Measurements from ENCODE around the gene HDAC4. TPM values are rescaled to one million over a fixed set of nuclear protein-coding genes. Genes with fewer than 3 reads are reported as not detected.

Gene HDAC4
- total and polyA plus RNA-seq, 8 donors: 1.7 to 98.8 (median 24.5) TPM

DNA sequence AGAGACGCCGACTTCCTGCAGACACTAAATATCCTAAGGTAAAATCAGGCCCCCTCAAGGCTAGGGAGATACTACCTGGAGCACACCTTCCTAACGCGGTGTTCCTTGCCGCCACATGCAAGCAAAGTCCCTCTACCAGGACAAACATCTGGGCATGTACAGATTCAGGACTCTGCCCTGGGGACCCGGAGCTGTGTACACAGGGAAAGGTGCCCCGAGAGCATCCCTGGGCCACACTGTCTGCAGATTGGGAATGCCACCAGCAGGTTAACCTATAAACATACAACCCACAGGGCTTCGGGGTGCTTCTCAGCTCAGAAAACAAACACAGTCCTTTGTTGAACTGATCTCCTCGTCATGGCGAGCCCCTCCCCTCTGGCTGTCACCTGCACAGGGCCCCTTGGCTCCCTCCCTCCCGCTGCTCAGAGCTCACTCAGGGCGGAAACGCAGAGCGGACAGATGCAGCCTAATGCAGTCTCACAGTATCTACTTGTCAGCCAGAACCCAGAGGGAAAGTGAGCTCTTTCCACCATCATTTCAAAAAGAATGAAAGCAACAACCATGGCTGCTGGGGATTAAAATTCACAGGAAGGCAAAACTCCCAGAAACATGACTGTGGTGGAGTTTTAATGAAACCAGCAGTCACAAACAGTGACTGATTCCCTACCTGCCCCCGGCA lies 218.8 kb downstream of the HDAC4 start:
- Histone ChIP-seq H3K27ac (no peak overlapping the region), H3K4me1 (peaks cover 3 to 19% (median 14%) of the 10 kb centered on the region in 4 donors), H3K9me3 (peaks cover 0 to 2% (median 0%) of the 10 kb centered on the region in 4 donors), H3K4me3 (no peak overlapping the region), H3K36me3 (peaks cover 16 to 85% (median 69%) of the 10 kb centered on the region in 4 donors), H3K27me3 (no peaks in the 10 kb centered on the region)
- no peak for TF ChIP-seq EP300 (IDR thresholded peaks at IDR 0.05)
- TF ChIP-seq POLR2A (IDR thresholded peaks at IDR 0.05): no peak
- TF ChIP-seq, protein P1, sequence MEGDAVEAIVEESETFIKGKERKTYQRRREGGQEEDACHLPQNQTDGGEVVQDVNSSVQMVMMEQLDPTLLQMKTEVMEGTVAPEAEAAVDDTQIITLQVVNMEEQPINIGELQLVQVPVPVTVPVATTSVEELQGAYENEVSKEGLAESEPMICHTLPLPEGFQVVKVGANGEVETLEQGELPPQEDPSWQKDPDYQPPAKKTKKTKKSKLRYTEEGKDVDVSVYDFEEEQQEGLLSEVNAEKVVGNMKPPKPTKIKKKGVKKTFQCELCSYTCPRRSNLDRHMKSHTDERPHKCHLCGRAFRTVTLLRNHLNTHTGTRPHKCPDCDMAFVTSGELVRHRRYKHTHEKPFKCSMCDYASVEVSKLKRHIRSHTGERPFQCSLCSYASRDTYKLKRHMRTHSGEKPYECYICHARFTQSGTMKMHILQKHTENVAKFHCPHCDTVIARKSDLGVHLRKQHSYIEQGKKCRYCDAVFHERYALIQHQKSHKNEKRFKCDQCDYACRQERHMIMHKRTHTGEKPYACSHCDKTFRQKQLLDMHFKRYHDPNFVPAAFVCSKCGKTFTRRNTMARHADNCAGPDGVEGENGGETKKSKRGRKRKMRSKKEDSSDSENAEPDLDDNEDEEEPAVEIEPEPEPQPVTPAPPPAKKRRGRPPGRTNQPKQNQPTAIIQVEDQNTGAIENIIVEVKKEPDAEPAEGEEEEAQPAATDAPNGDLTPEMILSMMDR (IDR thresholded peaks at IDR 0.05): no peak
- no peak for TF ChIP-seq POLR2AphosphoS5 (IDR thresholded peaks at IDR 0.05)
- 40 to 72% (median 66%) methylated on average over 15 of the region's 15 CpGs for WGBS, 5 donors
- peak in 1 of 2 donors; percentile 79 for DNase-seq
- intact Hi-C loops (cut with DNase I; ENCODE audit: low total_unique reads): no loop called here

DNA sequence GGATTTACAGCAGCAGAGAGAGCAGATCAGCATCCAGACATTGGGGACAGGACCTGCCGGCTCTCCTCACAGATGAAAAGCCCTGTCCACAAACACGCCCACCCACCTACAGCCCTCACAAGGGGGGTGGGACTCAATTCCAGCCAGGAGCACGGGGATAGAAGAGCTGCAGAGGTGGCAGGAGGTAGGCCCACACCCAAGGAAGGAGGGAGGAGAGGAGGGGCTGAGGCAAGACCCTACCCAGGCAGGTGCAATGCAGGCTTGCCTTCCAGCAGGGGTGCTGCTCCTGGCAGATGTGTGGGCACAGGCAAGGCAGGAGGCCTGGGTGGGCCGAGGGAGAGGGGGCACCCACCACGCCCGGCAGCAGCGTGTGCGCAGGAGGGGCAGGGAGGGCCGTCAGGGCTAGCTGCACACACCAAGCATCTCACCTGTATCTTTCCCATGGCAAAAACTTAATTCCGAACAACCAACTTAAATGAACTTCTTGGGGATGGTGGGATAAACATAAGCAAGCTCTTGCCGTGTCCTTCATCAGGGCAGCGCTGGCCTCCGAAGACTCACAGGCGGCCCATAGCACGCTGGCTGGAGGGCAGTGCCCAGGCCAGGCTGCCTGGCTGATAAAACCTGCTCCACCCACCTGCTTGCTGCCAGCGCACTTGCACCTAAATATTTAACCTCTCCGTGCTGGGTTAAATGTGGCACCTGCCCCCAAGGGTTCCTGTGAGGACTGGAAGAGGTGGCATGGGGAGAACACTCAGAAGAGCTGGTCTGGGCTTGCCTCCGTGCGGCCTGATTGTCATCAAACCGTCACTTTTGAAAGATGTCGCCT lies 219.5 kb downstream of the HDAC4 start:
- H3K27ac ChIP-seq: no peak overlapping the region
- H3K4me3 ChIP-seq: no peak overlapping the region
- no peak for DNase-seq
- intact Hi-C loops (cut with DNase I; ENCODE audit: low total_unique reads): no loop called here
- TF ChIP-seq POLR2AphosphoS5 (IDR thresholded peaks at IDR 0.05): no peak
- TF ChIP-seq POLR2A (IDR thresholded peaks at IDR 0.05): no peak
- no peak for TF ChIP-seq EP300 (IDR thresholded peaks at IDR 0.05)
- TF ChIP-seq, protein P1 (IDR thresholded peaks at IDR 0.05): no peak
- H3K4me1 ChIP-seq: peaks cover 3 to 19% (median 14%) of the 10 kb centered on the region in 4 donors
- WGBS, 5 donors: 53 to 69% (median 62%) methylated on average over 14 to 21 of the region's 21 CpGs
- H3K9me3 ChIP-seq: peaks cover 0 to 3% (median 0%) of the 10 kb centered on the region in 4 donors
- peaks cover 8 to 85% (median 68%) of the 10 kb centered on the region in 4 donors for H3K36me3 ChIP-seq
- no peaks in the 10 kb centered on the region for H3K27me3 ChIP-seq

DNA sequence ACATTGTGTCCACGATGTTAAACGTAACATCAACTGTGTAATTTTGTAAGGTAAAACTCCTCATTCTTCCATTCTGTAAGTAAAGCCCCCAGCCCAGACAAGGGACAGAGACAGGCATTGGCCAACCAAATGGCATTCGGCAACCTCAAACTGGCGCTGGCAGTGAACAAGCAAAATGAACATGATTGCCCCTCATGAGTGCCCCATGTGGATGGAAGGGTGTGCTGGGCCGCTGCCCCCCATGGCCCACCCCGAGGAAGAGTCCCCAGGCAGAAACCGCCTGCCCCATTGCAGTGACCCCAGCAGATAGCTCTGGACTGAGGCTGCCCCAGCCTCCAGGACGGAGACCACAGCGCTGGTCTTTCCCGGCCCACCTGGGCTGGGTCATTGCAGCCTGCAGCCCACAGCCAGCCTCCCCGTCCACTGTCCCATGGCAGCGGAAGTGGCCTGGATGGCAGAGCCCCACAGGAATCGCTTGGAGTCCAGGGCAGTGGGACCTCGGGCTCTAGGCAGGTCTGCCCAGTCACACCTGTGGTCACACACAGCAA lies 220.2 kb downstream of the HDAC4 start:
- Histone ChIP-seq H3K4me1 (peaks cover 3 to 19% (median 14%) of the 10 kb centered on the region in 4 donors), H3K36me3 (peaks cover 4 to 85% (median 69%) of the 10 kb centered on the region in 4 donors), H3K9me3 (peaks cover 0 to 3% (median 0%) of the 10 kb centered on the region in 4 donors), H3K4me3 (no peak overlapping the region), H3K27me3 (no peaks in the 10 kb centered on the region), H3K27ac (no peak overlapping the region)
- DNase-seq: no peak
- intact Hi-C loops (cut with DNase I; ENCODE audit: low total_unique reads): no loop called here
- 95 to 100% (median 96%) methylated on average over 5 to 14 of the region's 14 CpGs for WGBS, 5 donors
- TF ChIP-seq, protein P1 (IDR thresholded peaks at IDR 0.05): no peak
- no peak for TF ChIP-seq POLR2AphosphoS5 (IDR thresholded peaks at IDR 0.05)
- no peak for TF ChIP-seq EP300 (IDR thresholded peaks at IDR 0.05)

DNA sequence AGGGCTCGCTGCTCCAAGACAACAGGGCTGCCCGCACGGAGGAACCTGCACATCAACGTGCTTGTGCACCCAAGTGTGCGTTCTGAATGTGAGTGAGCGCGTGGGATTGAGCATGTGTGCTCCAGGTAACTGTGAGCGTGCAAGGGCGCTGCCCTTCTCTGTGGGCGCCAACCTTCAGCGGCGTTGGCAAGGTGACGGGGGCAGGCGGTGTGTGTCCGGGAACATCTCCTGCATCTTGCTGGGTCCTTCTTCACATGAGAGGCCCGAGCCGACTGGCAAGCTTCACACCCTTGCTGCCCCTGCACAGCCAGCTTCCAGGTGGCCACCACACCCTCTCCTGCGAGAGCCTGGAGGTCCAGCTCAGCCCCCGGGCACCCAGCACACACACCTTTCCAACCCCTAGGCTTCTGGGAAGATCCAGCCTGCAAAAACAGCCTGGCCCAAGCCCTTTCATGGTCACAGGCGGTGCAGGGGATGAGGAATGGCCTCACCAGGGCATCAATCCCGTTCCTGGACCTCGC lies 220.9 kb downstream of the HDAC4 start:
- 92 to 97% (median 94%) methylated on average over 13 to 22 of the region's 22 CpGs for WGBS, 5 donors
- peaks cover 6 to 85% (median 69%) of the 10 kb centered on the region in 4 donors for H3K36me3 ChIP-seq

More for the DNA sequence above, 220.9 kb downstream of the HDAC4 start:
- TF ChIP-seq EP300 (IDR thresholded peaks at IDR 0.05) (no peak), POLR2AphosphoS5 (IDR thresholded peaks at IDR 0.05) (no peak), POLR2A (IDR thresholded peaks at IDR 0.05) (no peak)
- TF ChIP-seq, protein P1 (IDR thresholded peaks at IDR 0.05): no peak
- no peak overlapping the region for H3K4me3 ChIP-seq
- peaks cover 0 to 7% (median 3%) of the 10 kb centered on the region in 4 donors for H3K9me3 ChIP-seq
- no peaks in the 10 kb centered on the region for H3K27me3 ChIP-seq
- intact Hi-C loops (cut with DNase I; ENCODE audit: low total_unique reads): no loop called here
- peaks cover 3 to 19% (median 14%) of the 10 kb centered on the region in 4 donors for H3K4me1 ChIP-seq
- no peak for DNase-seq
- H3K27ac ChIP-seq: no peak overlapping the region

Data from stomach (tissue), 9 donors.